NK-92 (cell line): Measurements from ENCODE around the gene MAK.
"Not testable (repeated sequence)": the region's sequence is repeated elsewhere in the genome, so short reads cannot be mapped to it uniquely, and the experiment has no call there.

Experiments
- DNase-seq: peaks from one replicate; lab custom pipeline; 2025; ENCODE audit not compliant: unreplicated experiment; lab: John Stamatoyannopoulos, UW

The MAK gene

GRCh38 chr6:10725716-10726115, 112.6 kb downstream of the MAK start:
- no peak for DNase-seq

GRCh38 chr6:10725044-10725443, 113.3 kb downstream of the MAK start:
- DNase-seq: no peak

GRCh38 chr6:10723567-10723881, 114.8 kb downstream of the MAK start:
- DNase-seq: no peak

GRCh38 chr6:10722820-10723566, 115.3 kb downstream of the MAK start, which contains the start of gene TMEM14C:
Gene TMEM14C (plus strand): TSS chr6:10723070. CDS start chr6:10724614, 1,544 bp downstream.
- DNase-seq: no peak

- DNase-seq: no peak
Measured at GRCh38 chr6:10722570-10722819, 115.8 kb downstream of the MAK start.

- DNase-seq: no peak
Measured at GRCh38 chr6:10721850-10722569, 116.3 kb downstream of the MAK start.

GRCh38 chr6:10720960-10721849, 117.1 kb downstream of the MAK start:
- not testable (repeated sequence) for DNase-seq

- DNase-seq: no peak
Measured at GRCh38 chr6:10720265-10720959, 117.9 kb downstream of the MAK start.

GRCh38 chr6:10719964-10720264, 118.4 kb downstream of the MAK start:
- no peak for DNase-seq

GRCh38 chr6:10719296-10719963, 118.9 kb downstream of the MAK start:
- no peak for DNase-seq

GRCh38 chr6:10713962-10714361, 124.4 kb downstream of the MAK start:
- no peak for DNase-seq
